AG04449 (cell line): Measurements from ENCODE around the gene ASB6.

Source experiments
- CTCF ChIA-PET: fragments of 350-600 bp; formaldehyde crosslinking; extraction: SDS; loops from one replicate; lab custom pipeline; 2021; ENCODE audit warnings: antibody characterized with exemption; lab: Yijun Ruan, JAX
- POLR2A ChIA-PET: fragments of 400-600, 350-600 bp; formaldehyde crosslinking; extraction: SDS; loops from one replicate; lab custom pipeline; 2020; ENCODE audit warnings: antibody characterized with exemption, inconsistent platforms; lab: Yijun Ruan, JAX
- DNase-seq: peaks from one replicate; pipeline ENCODE4 v3.0.0-alpha.2; 2010; ENCODE audit warnings: low read depth, low spot score
- H3K4me3 ChIP-seq: 2 replicates; pipeline ENCODE4 v1.5.1; 2011; ENCODE audit warnings: low read depth, mild to moderate bottlenecking, control low read depth, low read length
- CTCF ChIP-seq: IDR thresholded peaks from one replicate; pipeline ENCODE4 v1.5.1; 2011; ENCODE audit warnings: mild to moderate bottlenecking, moderate library complexity, low read length, control low read depth, inconsistent platforms; ENCODE audit not compliant: insufficient read depth; ENCODE audit errors: missing control alignments

Gene ASB6

GRCh38 chr9:129676975-129677374, 35.0 kb upstream of the ASB6 start:
- POLR2A ChIA-PET: interaction anchor here (0.7 kb wide), 1 partner anchor 430 kb away, joined by 3 read pairs; no protein-coding TSS in a partner anchor
- CTCF ChIA-PET: interaction anchor here (1.2 to 2.6 kb wide), 9 partner anchors 8 to 61 kb away, joined by 3 to 8 read pairs (median 5); partner anchors contain the start of gene ASB6

GRCh38 chr9:129676287-129676686, 34.3 kb upstream of the ASB6 start:
- POLR2A ChIA-PET: no interaction called here
- CTCF ChIA-PET: interaction anchor here (1.4 to 2.6 kb wide), 6 partner anchors 9 to 62 kb away, joined by 3 to 8 read pairs (median 6); no protein-coding TSS in a partner anchor
- no peak for TF ChIP-seq CTCF
- H3K4me3 ChIP-seq: no peak overlapping the region
- DNase-seq: no peak

More at GRCh38 chr9:129676975-129677374, 35.0 kb upstream of the ASB6 start:
- DNase-seq: no peak
- no peak overlapping the region for H3K4me3 ChIP-seq
- peak; percentile 33 for TF ChIP-seq CTCF

- POLR2A ChIA-PET: no interaction called here
Measured at GRCh38 chr9:129675620-129676019, 33.7 kb upstream of the ASB6 start.

GRCh38 chr9:129674229-129674628, 32.3 kb upstream of the ASB6 start:
- no peak for TF ChIP-seq CTCF
- CTCF ChIA-PET: interaction anchor here (1.5 to 2.6 kb wide), 3 partner anchors 11 to 103 kb away, joined by 5 to 9 read pairs (median 8); no protein-coding TSS in a partner anchor
- no peak overlapping the region for H3K4me3 ChIP-seq
- POLR2A ChIA-PET: no interaction called here
- no peak for DNase-seq

More at GRCh38 chr9:129675620-129676019, 33.7 kb upstream of the ASB6 start:
- DNase-seq: no peak
- no peak overlapping the region for H3K4me3 ChIP-seq
- no peak for TF ChIP-seq CTCF
- CTCF ChIA-PET: interaction anchor here (1.5 to 2.6 kb wide), 5 partner anchors 9 to 102 kb away, joined by 5 to 8 read pairs (median 7); no protein-coding TSS in a partner anchor

GRCh38 chr9:129673602-129674001, 31.7 kb upstream of the ASB6 start:
- CTCF ChIA-PET: interaction anchor here (1.0 to 2.0 kb wide), 4 partner anchors 9 to 112 kb away, joined by 3 to 9 read pairs (median 4); no protein-coding TSS in a partner anchor
- H3K4me3 ChIP-seq: no peak overlapping the region
- POLR2A ChIA-PET: no interaction called here
- TF ChIP-seq CTCF: no peak
- no peak for DNase-seq

- CTCF ChIA-PET: interaction anchor here (1.0 to 2.0 kb wide), 4 partner anchors 9 to 113 kb away, joined by 3 to 9 read pairs (median 4); no protein-coding TSS in a partner anchor
- POLR2A ChIA-PET: no interaction called here
- DNase-seq: no peak
- TF ChIP-seq CTCF: no peak
- no peak overlapping the region for H3K4me3 ChIP-seq
Measured at GRCh38 chr9:129672702-129673101, 30.8 kb upstream of the ASB6 start.
